ENCODE data around the gene DCAF6.

DCAF6 gene

DNA sequence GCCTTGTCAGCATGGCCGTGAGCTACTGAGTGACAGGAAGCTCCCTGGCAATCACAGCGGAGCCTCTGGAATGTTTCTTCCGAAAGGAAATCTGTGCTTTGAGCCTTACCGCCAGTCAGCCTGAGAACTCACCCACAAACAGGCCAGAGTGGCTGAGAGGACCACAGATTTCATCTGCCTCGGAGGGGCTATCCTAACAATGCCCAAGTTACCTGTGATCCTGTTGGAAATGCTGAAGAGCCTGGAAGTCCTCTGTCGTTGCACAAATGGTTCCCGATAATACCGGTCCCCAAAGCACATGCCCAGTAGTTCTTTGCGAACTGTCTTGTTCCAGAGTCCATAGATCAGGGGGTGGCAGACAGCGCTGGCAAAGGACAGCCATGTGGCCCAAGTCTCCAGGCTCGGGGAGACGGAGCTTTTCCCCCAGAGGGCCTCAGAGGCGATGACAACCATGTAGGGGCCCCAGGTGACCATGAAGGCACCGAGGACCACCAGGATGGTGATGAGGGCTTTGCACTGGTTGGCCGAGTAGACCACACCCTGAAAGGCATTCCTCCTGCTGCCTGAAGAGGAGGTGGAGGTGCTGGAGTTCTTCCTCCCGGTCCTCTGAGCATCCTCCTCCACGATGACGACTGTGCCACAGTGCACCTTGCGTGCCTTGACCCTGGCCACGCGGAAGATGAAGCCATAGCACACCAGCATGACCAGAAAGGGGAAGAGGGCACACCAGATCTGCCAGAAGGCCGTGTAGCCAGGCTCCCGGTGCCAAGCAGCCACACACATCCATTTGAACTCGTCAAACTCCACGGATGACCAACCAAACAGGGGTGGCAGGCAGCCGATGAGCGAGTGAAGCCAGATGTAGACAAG is 160.0 kb downstream of the DCAF6 start:
- no peak for DNase-seq (ENCODE audit: low read depth, low spot score)

DNA sequence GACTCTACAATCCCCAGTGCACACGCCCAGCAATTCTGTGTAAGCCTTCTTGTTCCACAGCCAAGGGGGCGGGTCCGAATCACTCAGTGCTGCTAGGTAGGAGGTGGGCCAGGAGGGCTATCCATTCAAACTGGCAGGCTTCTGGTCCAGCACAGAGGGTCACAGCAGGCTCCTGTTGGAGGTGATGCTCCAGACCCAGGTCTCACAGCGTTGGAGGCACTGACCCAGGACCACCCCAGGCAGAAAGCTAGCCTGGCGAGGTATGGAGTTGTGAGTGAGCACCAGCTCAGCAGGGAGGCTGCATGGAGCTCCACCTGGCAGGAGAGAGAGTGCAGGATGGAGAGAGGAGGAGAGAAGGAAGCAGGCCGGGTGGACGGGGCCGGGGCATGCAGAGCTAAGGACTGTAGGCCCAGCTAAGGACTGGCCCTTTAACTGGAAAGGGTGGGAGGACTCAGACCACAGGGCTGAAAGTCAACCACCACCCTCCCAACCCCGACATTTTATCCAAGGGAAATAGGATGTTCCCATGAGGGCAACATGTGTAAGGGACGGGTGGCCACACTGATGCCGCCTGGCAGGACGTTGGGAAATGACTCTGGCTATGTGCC is 161.5 kb downstream of the DCAF6 start:
- no peak for DNase-seq (ENCODE audit: low read depth, low spot score)
- no peak overlapping the region for H3K27ac ChIP-seq

More for the DNA sequence above, 160.0 kb downstream of the DCAF6 start:
- no peak overlapping the region for H3K27ac ChIP-seq

DNA sequence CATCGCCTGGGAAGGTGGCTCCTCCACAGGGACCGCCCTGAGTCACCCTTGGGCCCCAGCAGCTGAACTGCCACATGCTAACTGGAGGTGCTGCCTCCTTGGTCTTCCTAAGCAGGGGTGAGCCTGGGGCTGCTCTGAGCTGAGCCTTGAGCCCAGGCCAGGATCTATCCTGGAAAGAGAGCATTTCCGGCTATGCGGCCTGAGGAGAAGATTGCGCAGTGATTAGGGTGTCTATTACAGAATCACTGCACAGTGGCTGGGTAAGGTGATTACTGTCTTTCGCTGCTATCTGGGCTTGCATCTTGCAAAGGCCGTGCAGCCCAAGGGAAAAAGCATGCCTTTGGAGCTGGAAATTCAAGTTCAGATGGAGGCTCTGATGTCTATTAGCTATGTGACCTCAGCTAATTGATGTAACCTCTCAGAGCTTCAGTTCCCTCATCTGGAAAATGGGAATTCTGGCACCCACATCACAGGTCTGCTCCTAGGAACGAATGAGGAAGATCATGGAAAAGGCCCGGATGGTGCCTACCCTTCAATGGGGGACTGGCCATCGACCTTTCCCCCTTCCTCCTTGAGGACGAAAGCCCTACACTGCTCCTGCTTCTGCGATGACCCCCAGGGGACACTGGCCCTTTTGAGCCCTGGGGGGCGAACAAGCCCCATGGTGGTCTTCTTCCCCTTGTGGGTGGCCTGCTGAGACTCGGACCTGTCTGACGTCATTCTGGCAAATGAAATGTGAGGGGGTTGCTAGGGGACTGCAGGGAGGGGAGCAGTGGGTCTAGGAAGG is 162.2 kb downstream of the DCAF6 start:
- DNase-seq (ENCODE audit: low read depth, low spot score) = no peak
- no peak overlapping the region for H3K27ac ChIP-seq

DNA sequence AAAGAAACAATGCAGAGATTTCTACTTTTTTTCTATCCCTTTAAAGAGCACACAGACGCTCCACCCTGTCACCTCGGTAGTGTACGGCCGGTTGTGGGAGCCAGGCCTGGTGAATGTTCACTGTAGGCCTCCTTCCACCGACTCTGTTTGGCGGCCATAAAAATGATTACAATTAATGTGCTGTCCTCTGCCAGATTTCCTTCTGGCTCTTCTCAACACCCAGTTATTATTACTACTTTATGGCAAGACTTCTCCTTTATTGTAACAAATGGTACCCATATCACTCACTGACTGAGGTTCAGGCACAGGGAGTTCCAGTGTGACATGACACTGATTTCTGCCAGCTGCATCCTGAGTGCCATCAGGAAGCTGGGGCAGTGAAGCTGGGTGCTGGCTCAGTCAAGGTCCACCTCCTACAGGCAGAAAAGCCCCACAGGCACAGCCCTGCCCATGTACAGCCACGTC is 162.9 kb downstream of the DCAF6 start:
- DNase-seq (ENCODE audit: low read depth, low spot score) = no peak
- H3K27ac ChIP-seq = no peak overlapping the region

DNA sequence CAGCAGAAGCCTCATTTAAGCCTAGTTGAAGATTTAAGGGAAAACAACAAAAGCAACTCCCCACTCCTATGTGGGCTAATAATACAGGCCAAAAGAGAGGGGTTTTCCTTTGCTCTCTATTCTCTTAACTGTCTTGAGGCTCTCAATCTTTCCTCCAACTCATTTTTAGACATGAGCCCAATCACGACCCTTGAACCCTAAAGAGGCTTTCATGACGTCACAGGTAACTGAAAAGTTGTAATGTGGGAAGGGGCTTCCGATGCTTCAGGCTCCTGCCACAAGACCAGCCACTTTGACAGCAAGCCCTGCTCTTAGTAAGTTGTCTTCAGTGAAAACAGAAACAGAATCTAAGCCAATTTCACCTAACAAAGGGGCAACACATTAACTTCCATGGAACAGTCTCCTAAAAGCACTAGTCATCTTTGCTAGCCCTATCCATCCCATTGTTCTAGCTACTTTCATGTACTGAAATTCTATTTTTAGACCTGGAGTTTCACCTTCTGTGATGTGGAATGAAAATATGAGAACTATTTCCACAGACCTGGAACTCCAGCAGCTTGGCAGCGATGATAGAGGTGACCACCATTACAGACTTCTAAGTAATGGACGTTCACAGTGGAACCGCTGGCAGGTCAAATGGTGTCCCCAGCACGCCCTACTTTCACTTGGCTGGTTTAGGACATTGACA is 164.0 kb downstream of the DCAF6 start:
- DNase-seq (ENCODE audit: low read depth, low spot score) = no peak
- H3K27ac ChIP-seq = no peak overlapping the region

DNA sequence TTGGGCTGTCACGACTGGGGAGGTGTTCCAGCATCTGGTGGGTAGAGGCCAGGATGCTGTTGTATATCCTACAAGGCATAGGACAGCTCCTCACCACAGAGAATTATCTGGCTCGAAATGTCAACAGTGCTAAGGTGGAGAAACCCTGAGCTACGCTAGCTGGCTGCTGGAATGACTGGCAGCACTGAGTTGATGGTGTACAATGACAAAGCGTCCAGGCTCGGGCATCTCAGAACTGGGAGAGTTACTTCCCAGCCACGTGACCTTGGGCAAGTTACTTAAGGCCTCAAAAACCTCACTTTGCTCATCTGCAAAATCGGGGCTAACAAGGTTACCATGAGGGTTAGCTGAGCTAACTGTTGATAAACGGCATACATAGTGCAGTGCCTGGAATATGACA is 164.9 kb downstream of the DCAF6 start:
- no peak overlapping the region for H3K27ac ChIP-seq
- no peak for DNase-seq (ENCODE audit: low read depth, low spot score)

DNA sequence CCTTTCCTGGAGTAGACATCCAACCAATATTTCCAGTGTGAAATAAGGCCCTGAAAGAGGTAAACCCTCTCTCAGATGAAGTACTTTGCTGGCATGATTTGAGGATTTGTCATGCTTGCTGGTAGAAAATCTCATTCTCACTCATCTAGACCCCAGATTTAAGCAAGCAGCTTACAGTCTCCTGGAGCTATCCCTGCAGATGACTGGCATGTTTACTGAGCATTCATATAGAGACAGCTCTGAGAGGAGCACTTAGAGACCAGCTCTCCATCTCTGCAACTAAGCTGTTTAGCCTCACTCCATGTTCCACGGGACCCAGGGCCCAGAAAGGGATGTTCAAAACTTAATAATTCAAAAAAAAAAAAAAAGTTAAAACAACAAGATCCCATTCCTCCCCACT is 166.0 kb downstream of the DCAF6 start:
- no peak for DNase-seq (ENCODE audit: low read depth, low spot score)
- no peak overlapping the region for H3K27ac ChIP-seq

DNA sequence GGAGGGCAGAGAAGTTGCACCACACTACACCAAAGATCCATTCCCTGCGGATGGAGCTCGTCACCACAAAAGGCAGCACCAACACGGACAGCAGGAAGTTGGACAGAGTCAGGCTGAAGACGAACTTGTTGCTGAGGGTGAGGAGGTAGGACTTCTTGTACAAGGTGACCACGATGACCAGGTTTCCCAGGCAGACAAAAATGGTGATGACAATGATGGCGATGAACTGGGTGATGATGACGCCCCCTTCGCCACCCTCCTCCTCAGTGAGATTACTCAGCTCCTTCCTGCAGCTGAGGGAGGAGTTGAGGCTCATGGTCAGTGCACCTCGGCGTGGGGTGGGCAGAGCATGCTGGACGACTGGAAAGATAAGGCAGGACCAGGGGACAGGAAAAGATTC is 168.1 kb downstream of the DCAF6 start:
- no peak for DNase-seq (ENCODE audit: low read depth, low spot score)
- no peak overlapping the region for H3K27ac ChIP-seq

DNA sequence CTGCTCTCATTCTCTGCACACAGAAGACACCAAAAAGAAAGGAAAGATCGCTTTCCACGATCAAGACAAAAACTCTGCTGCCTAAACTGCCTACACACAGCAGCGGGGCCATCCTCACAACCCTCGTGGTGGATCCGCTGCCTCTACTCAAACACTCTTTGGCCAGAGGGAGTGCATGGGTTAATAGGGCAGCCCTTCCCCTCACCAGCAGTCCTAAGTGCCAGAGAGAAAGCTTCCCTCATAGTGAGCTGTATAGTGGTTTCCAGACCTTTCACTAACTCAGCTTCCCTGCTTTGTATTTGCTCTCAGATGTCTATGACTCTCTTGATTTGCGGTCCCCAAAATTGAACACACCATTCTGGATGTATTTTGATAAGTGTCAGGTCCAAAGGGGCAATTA is 169.4 kb downstream of the DCAF6 start:
- no peak for DNase-seq (ENCODE audit: low read depth, low spot score)
- H3K27ac ChIP-seq = no peak overlapping the region

DNA sequence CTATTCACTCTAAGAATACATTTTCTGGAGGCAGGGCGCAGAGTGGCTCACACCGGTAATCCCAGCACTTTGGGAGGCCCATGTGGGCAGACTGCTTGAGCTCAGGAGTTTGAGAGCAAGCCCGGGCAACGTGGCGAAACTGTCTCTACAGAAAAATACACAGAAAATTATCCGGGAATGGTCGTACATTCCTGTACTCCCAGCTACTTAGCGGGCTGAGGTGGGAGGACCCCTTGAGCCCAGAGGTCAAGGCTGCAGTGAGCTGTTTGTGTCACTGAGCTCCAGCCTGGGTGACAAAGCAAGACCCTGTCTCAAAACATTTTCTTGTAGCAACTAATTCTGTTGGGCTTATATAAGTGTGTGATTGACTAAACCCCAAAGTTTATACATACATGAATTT is 169.8 kb downstream of the DCAF6 start:
- DNase-seq (ENCODE audit: low read depth, low spot score) = no peak
- no peak overlapping the region for H3K27ac ChIP-seq

DNA sequence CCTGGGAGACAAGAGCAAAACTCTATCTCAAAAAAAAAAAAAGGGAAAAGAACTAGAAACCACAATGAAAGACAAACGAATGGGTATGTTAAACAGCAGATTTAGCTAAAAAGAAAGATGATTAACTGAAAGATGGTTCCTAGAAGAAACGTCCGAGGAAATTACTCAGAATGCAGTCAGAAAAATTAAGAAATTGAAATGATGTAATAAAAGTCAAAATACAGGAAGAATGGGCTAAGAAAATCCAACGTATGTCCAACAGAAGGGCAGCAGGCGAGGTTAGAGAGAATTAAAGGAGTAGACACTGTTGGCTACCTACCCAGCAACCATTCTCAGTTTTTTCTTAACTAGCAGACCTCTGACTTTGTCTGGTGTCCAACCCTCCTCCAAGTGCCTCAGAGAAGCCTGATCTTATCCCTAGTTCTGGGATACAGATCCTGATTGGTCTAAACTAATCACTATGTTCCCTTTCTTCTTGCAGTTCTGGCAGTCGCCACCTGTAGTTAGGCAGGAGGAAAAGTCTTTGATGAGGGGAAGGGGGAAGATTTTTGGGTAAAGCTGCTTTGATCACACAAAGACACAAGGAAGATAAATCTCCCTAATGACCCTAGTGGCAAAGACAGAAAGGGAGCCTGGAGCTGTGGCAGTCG is 174.5 kb downstream of the DCAF6 start:
- DNase-seq (ENCODE audit: low read depth, low spot score) = no peak
- H3K27ac ChIP-seq = peak overlapping the region; percentile 78

DNA sequence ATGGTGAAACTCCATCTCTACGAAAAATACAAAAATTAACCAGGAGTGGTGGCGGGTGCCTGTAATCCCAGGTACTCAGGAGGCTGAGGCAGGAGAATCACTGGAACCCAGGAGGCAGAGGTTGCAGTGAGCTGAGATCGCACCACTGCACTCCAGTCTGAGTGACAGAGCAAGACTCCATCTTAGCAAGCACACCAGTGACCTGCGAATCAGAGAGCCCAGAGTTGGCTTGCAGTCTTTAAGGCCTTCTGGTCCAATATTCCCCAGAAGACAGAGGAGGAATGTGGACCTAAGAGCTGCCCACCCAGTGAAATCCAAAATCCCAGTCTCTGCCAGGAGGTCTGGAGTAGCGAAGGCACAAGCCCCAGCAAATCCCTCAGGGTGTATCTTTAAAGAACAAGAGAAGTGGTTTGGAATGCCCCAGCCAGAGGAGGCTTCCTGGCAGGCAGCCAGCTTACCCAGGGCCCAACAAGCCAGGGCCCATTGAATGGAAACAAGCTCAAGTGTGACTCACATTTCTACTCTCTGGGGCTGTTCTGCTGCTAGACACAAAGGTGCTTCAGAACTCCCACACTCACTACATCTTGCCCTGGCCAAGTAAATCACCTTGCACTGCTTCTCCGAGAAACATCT is 176.3 kb downstream of the DCAF6 start:
- H3K27ac ChIP-seq = peak overlapping the region; percentile 78
- DNase-seq (ENCODE audit: low read depth, low spot score) = peak; percentile 84

DNA sequence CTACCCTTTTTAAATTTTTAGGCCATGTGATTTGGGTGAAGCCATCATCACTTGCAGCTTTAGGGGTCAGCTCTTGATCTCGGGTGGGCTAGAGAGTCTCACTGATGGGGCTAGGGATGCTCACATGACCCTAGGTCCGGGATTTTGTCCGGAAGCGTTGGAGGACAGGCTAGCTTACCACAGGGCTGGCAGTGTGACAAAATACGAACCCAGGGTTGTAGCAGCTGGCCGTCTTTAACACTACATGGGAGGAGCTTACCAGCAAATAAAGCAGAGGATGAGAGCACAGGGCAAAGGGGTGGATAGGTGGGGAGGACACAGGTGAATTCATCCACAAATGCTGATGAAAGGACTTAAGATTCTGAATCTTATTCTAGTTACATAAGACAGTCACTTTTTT is 178.4 kb downstream of the DCAF6 start:
- no peak overlapping the region for H3K27ac ChIP-seq

DNA sequence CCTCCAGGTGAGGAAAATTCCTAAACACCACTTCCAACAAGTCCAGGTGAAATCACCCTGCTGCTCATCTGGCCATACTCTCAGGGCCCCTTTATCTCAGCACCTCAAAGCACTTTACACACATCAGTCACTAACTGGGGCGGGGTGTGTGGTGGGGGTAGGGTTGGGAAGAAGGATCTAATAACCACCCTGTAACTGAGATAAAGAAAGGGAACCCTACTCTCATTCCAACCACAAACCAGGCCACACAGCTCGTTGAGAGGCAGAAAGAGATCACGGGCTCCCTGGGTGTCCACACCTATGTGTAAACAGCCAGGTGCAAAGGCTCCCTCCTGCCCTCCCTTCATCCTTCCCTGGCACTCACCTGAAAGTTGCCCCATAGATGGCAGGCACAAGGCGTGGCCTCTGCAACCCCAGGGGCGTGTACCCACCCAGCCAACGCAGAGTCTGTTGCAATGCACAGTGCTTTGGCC is 179.9 kb downstream of the DCAF6 start:
- no peak for DNase-seq (ENCODE audit: low read depth, low spot score)
- no peak overlapping the region for H3K27ac ChIP-seq

More for the DNA sequence above, 178.4 kb downstream of the DCAF6 start:
- no peak for DNase-seq (ENCODE audit: low read depth, low spot score)

DNA sequence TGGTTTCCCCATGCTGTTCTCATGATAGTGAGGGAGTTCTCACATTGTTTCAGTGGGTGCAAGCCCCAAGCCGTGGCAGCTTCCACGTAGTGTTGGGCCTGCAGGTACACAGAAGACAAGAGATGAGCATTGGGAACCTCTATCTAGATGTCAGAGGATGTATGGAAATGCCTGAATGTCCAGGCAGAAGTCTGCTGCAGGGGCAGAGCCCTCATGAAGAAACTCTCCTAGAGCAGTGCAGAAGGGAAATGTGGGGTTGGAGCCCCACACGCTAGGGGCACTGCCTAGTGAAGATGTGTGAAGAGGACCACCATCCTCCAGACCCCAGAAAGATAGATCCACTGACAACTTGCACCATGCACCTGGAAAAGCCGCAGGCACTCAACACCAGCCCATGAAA is 183.3 kb downstream of the DCAF6 start:
- no peak overlapping the region for H3K27ac ChIP-seq
- no peak for DNase-seq (ENCODE audit: low read depth, low spot score)

DNA sequence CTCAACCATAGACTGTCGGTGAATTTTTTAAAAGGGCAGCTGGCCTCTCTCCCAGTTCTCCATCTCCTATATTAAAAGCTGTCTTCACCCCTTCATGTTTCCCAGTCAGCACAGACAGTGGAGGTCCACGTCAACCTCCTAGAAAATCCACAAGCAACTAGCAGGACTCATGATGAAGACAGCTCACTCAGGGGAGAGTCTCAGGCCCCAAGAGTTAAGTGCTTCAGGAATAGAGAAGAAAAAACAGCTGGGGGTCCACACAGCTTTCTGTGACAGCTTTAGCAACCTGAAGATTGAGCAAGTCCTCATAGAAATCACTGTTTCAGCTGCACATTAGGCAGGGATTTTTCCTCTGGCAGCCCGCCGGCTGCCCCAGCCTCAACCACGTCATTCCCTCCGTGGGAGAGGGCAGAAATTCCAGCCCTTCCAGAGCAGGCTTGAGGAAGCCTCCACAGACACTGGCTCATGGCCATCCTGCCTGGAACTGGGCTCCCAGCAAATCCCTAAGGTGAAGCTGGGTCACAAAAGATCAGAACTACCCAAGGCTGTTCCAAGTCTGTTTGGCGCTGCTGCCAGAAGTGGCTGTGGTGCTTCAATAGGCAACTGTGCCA is 185.0 kb downstream of the DCAF6 start:
- no peak overlapping the region for H3K27ac ChIP-seq
- no peak for DNase-seq (ENCODE audit: low read depth, low spot score)

DNA sequence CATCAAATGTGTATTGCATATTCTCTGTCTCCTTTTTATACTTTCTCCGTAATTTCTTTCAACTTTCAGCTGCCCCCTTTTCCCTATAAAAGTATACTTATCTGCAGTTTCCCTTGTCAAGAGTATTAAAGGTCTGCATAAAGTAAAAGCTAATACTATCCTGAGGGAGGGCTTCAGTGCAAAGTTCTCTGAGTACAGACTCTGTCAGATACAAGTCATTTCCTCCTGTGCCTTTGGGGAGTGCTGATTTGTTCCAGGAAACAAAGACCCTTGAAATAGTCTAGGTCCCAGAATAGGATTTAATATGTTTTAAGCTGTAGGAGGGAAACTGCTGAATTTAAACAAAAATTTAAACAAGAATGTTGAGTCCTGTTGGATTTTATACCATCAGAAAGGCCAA is 188.6 kb downstream of the DCAF6 start:
- DNase-seq (ENCODE audit: low read depth, low spot score) = no peak
- no peak overlapping the region for H3K27ac ChIP-seq

Data from epithelial cell of prostate (primary cell).